GM21619 (cell line): ENCODE data around the gene ACBD6.
"Not testable (repeated sequence)": the region's sequence is repeated elsewhere in the genome, so short reads cannot be mapped to it uniquely, and the experiment has no call there.

ENCODE experiments used
- ATAC-seq: cut with Tn5 transposase; IDR thresholded peaks from one replicate; pipeline ENCODE4 v1.9.1; 2021; ENCODE audit not compliant: unreplicated experiment

The ACBD6 gene

GRCh38 chr1:180502361-180503279, at the start of gene ACBD6:
Gene ACBD6, minus strand, starts transcription at chr1:180502577. Its CDS starts 311 bp downstream, at chr1:180502266.
- peak; percentile 83 for ATAC-seq

- ATAC-seq, result no peak
These were observed 49.6 kb upstream of the ACBD6 start for GRCh38 chr1:180551997-180552396.

- no peak for ATAC-seq
These were observed 47.9 kb upstream of the ACBD6 start for GRCh38 chr1:180550241-180550640.

- not testable (repeated sequence) for ATAC-seq
These were observed 47.4 kb upstream of the ACBD6 start for GRCh38 chr1:180549770-180550169.

GRCh38 chr1:180548686-180549317, 46.4 kb upstream of the ACBD6 start:
- no peak for ATAC-seq

- ATAC-seq, result no peak
These were observed 43.6 kb upstream of the ACBD6 start for GRCh38 chr1:180545991-180546390.

GRCh38 chr1:180544050-180544449, 41.7 kb upstream of the ACBD6 start:
- no peak for ATAC-seq

GRCh38 chr1:180542838-180543145, 40.4 kb upstream of the ACBD6 start:
- no peak for ATAC-seq

GRCh38 chr1:180542113-180542837, 39.9 kb upstream of the ACBD6 start:
- ATAC-seq, result no peak

- ATAC-seq, result no peak
These were observed 38.6 kb upstream of the ACBD6 start for GRCh38 chr1:180540697-180541594.

GRCh38 chr1:180539136-180539535, 36.8 kb upstream of the ACBD6 start:
- no peak for ATAC-seq

- no peak for ATAC-seq
These were observed 34.5 kb upstream of the ACBD6 start for GRCh38 chr1:180536821-180537372.

GRCh38 chr1:180535418-180535999, 33.1 kb upstream of the ACBD6 start:
- ATAC-seq, result no peak

GRCh38 chr1:180534214-180534613, 31.8 kb upstream of the ACBD6 start:
- ATAC-seq, result no peak

GRCh38 chr1:180533266-180533987, 31.1 kb upstream of the ACBD6 start:
- peak; percentile 60 for ATAC-seq

GRCh38 chr1:180532854-180533253, 30.5 kb upstream of the ACBD6 start:
- no peak for ATAC-seq

GRCh38 chr1:180530501-180530900, 28.1 kb upstream of the ACBD6 start:
- no peak for ATAC-seq

- ATAC-seq, result no peak
These were observed 26.6 kb upstream of the ACBD6 start for GRCh38 chr1:180528868-180529470.

- no peak for ATAC-seq
These were observed 24.8 kb upstream of the ACBD6 start for GRCh38 chr1:180527101-180527669.
